Spleen (tissue), 7 donors: ENCODE data around the gene PPP1R15B.

Source experiments
- CTCF ChIP-seq, 11 experiments: fragments of 200-600 bp in 7 of 11; fragments of 450-650 bp in 4 of 11; sonication (generic) in 4 of 11; IDR thresholded peaks in 8 of 11; conservative IDR thresholded peaks in 3 of 11; 1 replicate in 7 of 11; 2 replicates in 4 of 11; pipeline versions ENCODE4 v1.4.0 to v1.8.0; 2016 to 2021; ENCODE audit warnings: antibody characterized with exemption in 11 of 11, inconsistent platforms in 4 of 11, mild to moderate bottlenecking in 1 of 11
- POLR2A ChIP-seq, 3 donors: fragments of 450-650 bp; IDR thresholded peaks; one replicate each; pipeline ENCODE4 v1.5.1; 2017; ENCODE audit warnings: antibody characterized with exemption in 3 of 3, mild to moderate bottlenecking in 1 of 3
- POLR2AphosphoS5 ChIP-seq, 3 donors: sonication (generic); formaldehyde crosslinking; IDR thresholded peaks; one replicate each; pipeline ENCODE4 v1.5.1; 2017; ENCODE audit warnings: antibody characterized with exemption in 3 of 3
- donor health status: DM: no; HTN: no; CAD: no; lungs with moderate emphysema.
- donor health status: DM: no; HTN: no; CAD: no.
- donor health status: DM: no; HTN: no; CAD: no.

- no peak for TF ChIP-seq CTCF (IDR thresholded peaks at IDR 0.05 in 8 of 11, conservative IDR thresholded peaks at IDR 0.05 in 3 of 11)
- TF ChIP-seq POLR2AphosphoS5 (IDR thresholded peaks at IDR 0.05), result no peak
- TF ChIP-seq POLR2A (IDR thresholded peaks at IDR 0.05), result no peak
Observed at GRCh38 chr1:204447190-204447589, 35.6 kb upstream of the PPP1R15B start.
